RWPE2 (cell line): ENCODE measurements around the gene ZDHHC17.

Source experiments
- ATAC-seq: fragments of 200-7000 bp; cut with Tn5 transposase; 3 replicates; pipeline ENCODE4 v1.9.1; 2021; ENCODE audit warnings: low read depth
- DNase-seq: peaks from one replicate; pipeline ENCODE4 v3.0.0-alpha.2; 2020; ENCODE audit warnings: low spot score
- H3K27ac ChIP-seq: fragments of 450-650 bp; 2 replicates; pipeline ENCODE4 v1.5.1; 2017; ENCODE audit warnings: mild to moderate bottlenecking; ENCODE audit not compliant: poor library complexity, severe bottlenecking
- H3K27me3 ChIP-seq: fragments of 250-450 bp; sonication (Bioruptor Pico); 2 replicates; pipeline ENCODE4 v1.5.1; 2021; ENCODE audit warnings: mild to moderate bottlenecking, moderate library complexity; ENCODE audit not compliant: insufficient read depth, poor library complexity, severe bottlenecking
- H3K36me3 ChIP-seq: fragments of 250-450 bp; sonication (Bioruptor Pico); 2 replicates; pipeline ENCODE4 v1.5.1; 2020; ENCODE audit warnings: low read depth, mild to moderate bottlenecking, moderate library complexity
- H3K4me1 ChIP-seq: fragments of 250-450 bp; sonication (Bioruptor Pico); 2 replicates; pipeline ENCODE4 v1.5.1; 2021; ENCODE audit warnings: mild to moderate bottlenecking, moderate library complexity; ENCODE audit not compliant: insufficient read depth, poor library complexity, severe bottlenecking
- H3K4me3 ChIP-seq: fragments of 250-450 bp; sonication (Bioruptor Pico); 2 replicates; pipeline ENCODE4 v1.5.1; 2021; ENCODE audit warnings: mild to moderate bottlenecking, moderate library complexity; ENCODE audit not compliant: severe bottlenecking
- H3K9me3 ChIP-seq: fragments of 250-450 bp; sonication (Bioruptor Pico); 2 replicates; pipeline ENCODE4 v1.5.1; 2021; ENCODE audit warnings: mild to moderate bottlenecking, moderate library complexity; ENCODE audit not compliant: severe bottlenecking
- CTCF ChIP-seq: fragments of 450-650 bp; IDR thresholded peaks from one replicate; pipeline ENCODE4 v1.5.1; 2017; ENCODE audit warnings: mild to moderate bottlenecking, moderate library complexity; ENCODE audit not compliant: poor library complexity, severe bottlenecking

ZDHHC17 gene

GRCh38 chr12:76856018-76856644, 92.2 kb downstream of the ZDHHC17 start:
- no peak for ATAC-seq
- TF ChIP-seq CTCF, result no peak
- no peak overlapping the region for H3K4me3 ChIP-seq

GRCh38 chr12:76859611-76860010, 95.7 kb downstream of the ZDHHC17 start:
- H3K4me3 ChIP-seq, result no peak overlapping the region
- H3K27me3 ChIP-seq, result no peaks in the 10 kb centered on the region
- no peak for ATAC-seq
- no peaks in the 10 kb centered on the region for H3K4me1 ChIP-seq
- TF ChIP-seq CTCF, result no peak
- DNase-seq, result no peak
- peaks cover 26% of the 10 kb centered on the region for H3K36me3 ChIP-seq
- no peaks in the 10 kb centered on the region for H3K9me3 ChIP-seq
- H3K27ac ChIP-seq, result no peak overlapping the region

More at GRCh38 chr12:76856018-76856644, 92.2 kb downstream of the ZDHHC17 start:
- no peaks in the 10 kb centered on the region for H3K4me1 ChIP-seq
- peaks cover 25% of the 10 kb centered on the region for H3K36me3 ChIP-seq
- H3K27me3 ChIP-seq, result no peaks in the 10 kb centered on the region
- no peak overlapping the region for H3K27ac ChIP-seq
- no peaks in the 10 kb centered on the region for H3K9me3 ChIP-seq
- DNase-seq, result no peak

- no peaks in the 10 kb centered on the region for H3K9me3 ChIP-seq
- no peaks in the 10 kb centered on the region for H3K4me1 ChIP-seq
- no peak for ATAC-seq
Measured at GRCh38 chr12:76860256-76860655, 96.3 kb downstream of the ZDHHC17 start.

GRCh38 chr12:76863005-76863670, 99.2 kb downstream of the ZDHHC17 start:
- TF ChIP-seq CTCF, result no peak
- no peak overlapping the region for H3K27ac ChIP-seq
- ATAC-seq, result no peak
- peaks cover 11% of the 10 kb centered on the region; the same call in 1 of the 2 replicates for H3K36me3 ChIP-seq
- no peaks in the 10 kb centered on the region for H3K9me3 ChIP-seq
- no peaks in the 10 kb centered on the region for H3K4me1 ChIP-seq
- no peaks in the 10 kb centered on the region for H3K27me3 ChIP-seq
- DNase-seq, result no peak
- no peak overlapping the region for H3K4me3 ChIP-seq

More at GRCh38 chr12:76860256-76860655, 96.3 kb downstream of the ZDHHC17 start:
- Histone ChIP-seq H3K27me3 (no peaks in the 10 kb centered on the region), H3K4me3 (no peak overlapping the region), H3K27ac (no peak overlapping the region), H3K36me3 (peaks cover 26% of the 10 kb centered on the region)
- no peak for TF ChIP-seq CTCF
- no peak for DNase-seq

GRCh38 chr12:76863837-76864236, 99.9 kb downstream of the ZDHHC17 start:
- Histone ChIP-seq H3K4me1 (no peaks in the 10 kb centered on the region), H3K27me3 (no peaks in the 10 kb centered on the region), H3K4me3 (no peak overlapping the region), H3K9me3 (no peaks in the 10 kb centered on the region), H3K27ac (no peak overlapping the region), H3K36me3 (peaks cover 11% of the 10 kb centered on the region; the same call in 1 of the 2 replicates)
- no peak for TF ChIP-seq CTCF
- ATAC-seq (no peak), DNase-seq (no peak)
